Upper lobe of right lung (tissue), 1 donor: ENCODE measurements around the gene MEGF9. TPM values are rescaled to one million over a fixed set of nuclear protein-coding genes. Genes with fewer than 3 reads are reported as not detected.
"Not testable (repeated sequence)": the region's sequence is repeated elsewhere in the genome, so short reads cannot be mapped to it uniquely, and the experiment has no call there.

ENCODE experiments used
- ATAC-seq: fragments of 200-7000 bp; cut with Tn5 transposase; one replicate; pipeline ENCODE4 v1.9.1; 2020; ENCODE audit warnings: mild to moderate bottlenecking, moderate library complexity
- DNase-seq: peaks from one replicate; pipeline ENCODE4 v3.0.0-alpha.2; 2020
- H3K27ac ChIP-seq: fragments of 200-600 bp; one replicate; pipeline ENCODE4 v1.8.0; 2022
- H3K27me3 ChIP-seq: fragments of 200-600 bp; one replicate; pipeline ENCODE4 v1.8.0; 2022; ENCODE audit warnings: mild to moderate bottlenecking
- H3K36me3 ChIP-seq: fragments of 200-600 bp; one replicate; pipeline ENCODE4 v1.8.0; 2022
- H3K4me1 ChIP-seq: fragments of 200-600 bp; one replicate; pipeline ENCODE4 v1.8.0; 2022
- H3K4me3 ChIP-seq: fragments of 200-600 bp; one replicate; pipeline ENCODE4 v1.8.0; 2022; ENCODE audit warnings: mild to moderate bottlenecking
- H3K9me3 ChIP-seq: fragments of 200-600 bp; one replicate; pipeline ENCODE4 v1.8.0; 2022
- intact Hi-C: fragments of 100-400 bp; cut with DNase I; formaldehyde crosslinking; loops from one replicate; pipeline ENCODE4 v1.11.0; 2022
- total RNA-seq: library from RNA; stranded (reverse); fragmentation: NEBNext Ultra II Directional; extraction: Animal tissue kit (Norgen Biotek cat#: 25700); gene quantifications from one replicate; pipeline ENCODE4 v1.2.1, GENCODE V29; 2021
- TF ChIP-seq, protein P1 (sequence below): fragments of 200-600 bp; IDR thresholded peaks from one replicate; pipeline ENCODE4 v1.8.0; 2022; ENCODE audit warnings: antibody characterized with exemption
- donor health status: DM: no; HTN: yes; CAD: no; lungs with severe emphysema.

MEGF9 gene
- total RNA-seq, 1 donor from 2014 or later: 92.9 TPM

DNA sequence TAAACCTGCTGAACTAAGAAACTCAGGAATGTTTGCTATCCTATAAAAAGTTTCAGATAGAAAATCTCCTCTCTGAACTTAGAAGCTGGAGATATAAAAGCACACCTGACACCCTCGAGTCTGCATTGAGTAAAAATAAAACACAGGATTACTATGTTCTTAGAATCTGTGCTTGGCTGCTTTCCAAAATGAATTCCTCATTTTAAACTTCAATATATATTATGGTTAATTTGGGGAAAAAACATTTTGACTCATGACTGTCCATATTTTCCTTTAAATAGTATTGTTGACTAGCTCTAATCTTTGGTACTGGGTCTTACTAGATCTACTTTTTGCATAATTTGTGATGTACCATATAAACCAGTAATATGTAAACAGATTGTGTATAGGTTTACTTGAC, 42.3 kb upstream of the MEGF9 start:
- peak overlapping the region; percentile 49 for H3K27ac ChIP-seq
- no peaks in the 10 kb centered on the region for H3K9me3 ChIP-seq
- ATAC-seq (no peak), DNase-seq (no peak)
- H3K4me3 ChIP-seq: no peak overlapping the region
- intact Hi-C loops: no loop called here
- TF ChIP-seq, protein P1, sequence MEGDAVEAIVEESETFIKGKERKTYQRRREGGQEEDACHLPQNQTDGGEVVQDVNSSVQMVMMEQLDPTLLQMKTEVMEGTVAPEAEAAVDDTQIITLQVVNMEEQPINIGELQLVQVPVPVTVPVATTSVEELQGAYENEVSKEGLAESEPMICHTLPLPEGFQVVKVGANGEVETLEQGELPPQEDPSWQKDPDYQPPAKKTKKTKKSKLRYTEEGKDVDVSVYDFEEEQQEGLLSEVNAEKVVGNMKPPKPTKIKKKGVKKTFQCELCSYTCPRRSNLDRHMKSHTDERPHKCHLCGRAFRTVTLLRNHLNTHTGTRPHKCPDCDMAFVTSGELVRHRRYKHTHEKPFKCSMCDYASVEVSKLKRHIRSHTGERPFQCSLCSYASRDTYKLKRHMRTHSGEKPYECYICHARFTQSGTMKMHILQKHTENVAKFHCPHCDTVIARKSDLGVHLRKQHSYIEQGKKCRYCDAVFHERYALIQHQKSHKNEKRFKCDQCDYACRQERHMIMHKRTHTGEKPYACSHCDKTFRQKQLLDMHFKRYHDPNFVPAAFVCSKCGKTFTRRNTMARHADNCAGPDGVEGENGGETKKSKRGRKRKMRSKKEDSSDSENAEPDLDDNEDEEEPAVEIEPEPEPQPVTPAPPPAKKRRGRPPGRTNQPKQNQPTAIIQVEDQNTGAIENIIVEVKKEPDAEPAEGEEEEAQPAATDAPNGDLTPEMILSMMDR: no peak
- no peaks in the 10 kb centered on the region for H3K27me3 ChIP-seq
- H3K36me3 ChIP-seq: peaks cover 10% of the 10 kb centered on the region
- peaks cover 9% of the 10 kb centered on the region for H3K4me1 ChIP-seq

DNA sequence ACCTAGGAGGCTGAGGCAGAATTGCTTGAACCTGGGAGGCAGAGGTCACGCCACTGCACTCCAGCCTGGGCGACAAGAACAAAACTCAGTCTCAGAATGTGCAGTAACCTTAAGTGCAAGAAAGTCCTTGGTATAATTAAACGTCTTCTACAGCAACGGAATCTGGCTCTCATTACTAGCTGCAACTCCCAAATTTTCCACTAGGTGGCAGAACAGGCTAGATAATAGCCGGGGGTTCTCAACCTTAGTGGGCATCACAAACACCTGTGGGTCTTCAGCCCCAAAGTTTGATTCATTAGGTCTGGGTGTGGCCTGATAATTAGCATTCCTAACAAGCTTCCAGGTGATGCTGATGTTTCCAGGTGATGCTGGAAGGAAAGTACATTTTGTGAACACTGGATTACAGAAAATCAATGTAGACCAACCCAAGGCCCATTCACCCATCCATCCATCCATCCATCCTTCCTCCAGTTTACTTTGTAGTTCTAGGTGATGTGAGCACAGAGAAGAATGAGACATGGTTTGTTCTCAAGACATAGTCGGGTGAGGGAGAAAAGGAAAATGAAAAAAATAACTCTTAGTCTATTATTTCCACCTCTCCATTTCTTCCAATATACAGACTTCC, 41.7 kb upstream of the MEGF9 start:
- ATAC-seq: peak; percentile 92
- no peaks in the 10 kb centered on the region for H3K27me3 ChIP-seq
- no peak for DNase-seq

DNA sequence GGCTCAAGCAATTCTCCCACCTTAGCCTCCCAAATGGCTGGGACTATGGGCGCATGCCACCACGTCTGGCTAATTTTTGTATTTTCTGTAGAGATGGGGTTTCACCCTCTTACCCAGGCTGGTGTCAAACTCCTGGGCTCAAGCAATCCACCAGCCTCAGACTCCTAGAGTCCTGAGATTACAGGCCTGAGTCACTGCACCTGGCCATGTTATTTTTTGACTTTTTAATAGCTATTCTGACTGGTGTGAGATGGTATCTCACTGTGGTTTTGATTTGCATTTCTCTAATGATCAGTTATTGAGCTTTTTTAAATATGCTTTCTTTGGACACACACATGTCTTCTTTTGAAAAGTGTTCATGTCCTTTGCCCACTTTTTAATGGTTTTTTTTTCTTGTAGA, 40.8 kb upstream of the MEGF9 start:
- H3K4me1 ChIP-seq: peaks cover 9% of the 10 kb centered on the region
- H3K36me3 ChIP-seq: no peaks in the 10 kb centered on the region
- intact Hi-C loops: no loop called here
- no peaks in the 10 kb centered on the region for H3K27me3 ChIP-seq
- no peak for ATAC-seq
- no peak overlapping the region for H3K27ac ChIP-seq
- DNase-seq: no peak
- H3K4me3 ChIP-seq: no peak overlapping the region
- no peaks in the 10 kb centered on the region for H3K9me3 ChIP-seq
- TF ChIP-seq, protein P1: no peak

More for the DNA sequence above, 41.7 kb upstream of the MEGF9 start:
- Histone ChIP-seq H3K4me1 (peaks cover 9% of the 10 kb centered on the region), H3K4me3 (no peak overlapping the region), H3K27ac (no peak overlapping the region), H3K36me3 (peaks cover 4% of the 10 kb centered on the region), H3K9me3 (no peaks in the 10 kb centered on the region)
- TF ChIP-seq, protein P1: peak; percentile 91
- intact Hi-C loops: no loop called here

DNA sequence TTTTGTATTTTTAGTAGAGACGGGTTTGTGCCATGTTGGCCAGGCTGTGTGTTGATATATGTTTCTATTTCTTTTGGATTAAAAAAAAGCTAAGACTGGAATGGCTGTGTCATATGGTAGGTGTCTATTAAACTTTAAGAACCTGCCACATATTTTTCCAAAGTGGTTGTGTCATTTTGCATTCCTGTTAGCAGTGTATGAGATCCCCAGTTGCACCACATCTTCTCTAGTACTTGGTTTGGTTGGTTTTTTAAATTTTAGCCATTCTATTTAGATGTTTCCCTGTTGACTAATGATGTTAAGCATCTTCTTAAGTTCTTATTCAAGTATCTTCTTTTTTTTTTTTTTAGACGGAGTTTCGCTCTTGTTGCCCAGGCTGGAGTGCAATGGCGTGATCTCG, 36.2 kb upstream of the MEGF9 start:
- Histone ChIP-seq H3K27me3 (no peaks in the 10 kb centered on the region), H3K4me1 (no peaks in the 10 kb centered on the region), H3K27ac (no peak overlapping the region), H3K4me3 (no peak overlapping the region), H3K36me3 (no peaks in the 10 kb centered on the region), H3K9me3 (no peaks in the 10 kb centered on the region)
- ATAC-seq (no peak), DNase-seq (no peak)
- TF ChIP-seq, protein P1: no peak
- intact Hi-C loops: no loop called here

DNA sequence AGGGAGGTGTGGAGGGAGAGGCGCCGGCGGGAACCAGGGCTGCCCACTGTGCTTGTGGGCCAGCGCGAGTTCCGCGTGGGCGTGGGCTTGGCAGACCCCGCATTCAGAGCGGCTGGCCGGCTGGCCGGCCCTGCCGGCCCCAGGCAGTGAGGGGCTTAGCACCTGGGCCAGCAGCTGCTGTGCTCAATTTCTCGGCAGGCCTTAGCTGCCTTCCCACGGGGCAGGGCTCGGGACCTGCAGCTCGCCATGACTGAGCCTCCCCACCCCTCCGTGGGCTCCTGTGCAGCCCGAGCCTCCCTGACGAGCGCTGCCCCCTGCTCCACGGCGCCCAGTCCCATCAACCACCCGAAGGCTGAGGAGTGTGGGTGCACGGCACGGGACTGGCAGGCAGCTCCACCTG, 32.1 kb upstream of the MEGF9 start:
- H3K4me1 ChIP-seq, H3K36me3 ChIP-seq, ATAC-seq, H3K27me3 ChIP-seq, H3K27ac ChIP-seq, H3K9me3 ChIP-seq, DNase-seq, H3K4me3 ChIP-seq, intact Hi-C loops: not testable (repeated sequence)

DNA sequence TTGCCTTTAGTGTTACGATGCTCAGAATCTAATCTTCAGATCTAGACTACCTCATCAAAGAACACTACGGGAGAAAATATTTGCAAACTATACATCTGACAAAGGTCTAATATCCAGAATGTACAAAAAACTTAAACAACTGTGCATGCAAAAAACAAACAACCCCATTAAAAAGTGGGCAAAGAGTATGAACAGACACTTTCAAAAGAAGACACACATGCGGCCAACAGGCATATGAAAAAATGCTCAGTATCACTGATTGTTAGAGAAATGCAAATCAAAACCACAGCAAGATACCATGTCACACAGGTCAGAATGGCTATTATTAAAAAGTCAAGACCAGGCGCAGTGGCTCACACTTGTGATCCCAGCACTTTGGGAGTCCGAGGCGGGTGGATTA, 31.0 kb upstream of the MEGF9 start:
- no peaks in the 10 kb centered on the region for H3K27me3 ChIP-seq
- DNase-seq (no peak), ATAC-seq (no peak)
- intact Hi-C loops: no loop called here
- TF ChIP-seq, protein P1: no peak
- H3K36me3 ChIP-seq: no peaks in the 10 kb centered on the region
- no peaks in the 10 kb centered on the region for H3K9me3 ChIP-seq
- H3K27ac ChIP-seq: no peak overlapping the region
- H3K4me1 ChIP-seq: no peaks in the 10 kb centered on the region
- H3K4me3 ChIP-seq: no peak overlapping the region
